Osteoblast (primary cell): Measurements from ENCODE around the gene OR6K3. TPM values are rescaled to one million over a fixed set of nuclear protein-coding genes. Genes with fewer than 3 reads are reported as not detected.

Source experiments
- DNase-seq: peaks from one replicate; pipeline ENCODE4 v3.0.0; 2011; ENCODE audit warnings: low spot score, mixed read lengths; ENCODE audit not compliant: insufficient read length; ENCODE audit errors: missing footprints
- H2AFZ ChIP-seq: 2 replicates; pipeline ENCODE4 v1.6.0; 2011; ENCODE audit warnings: mild to moderate bottlenecking, low read length
- H3K27ac ChIP-seq: 2 replicates; pipeline ENCODE4 v1.5.1; 2011; ENCODE audit warnings: mild to moderate bottlenecking, low read depth, low read length, moderate library complexity
- H3K27me3 ChIP-seq: 2 replicates; pipeline ENCODE4 v1.6.0; 2012; ENCODE audit warnings: mild to moderate bottlenecking, control low read depth, inconsistent platforms, low read length, moderate library complexity; ENCODE audit not compliant: insufficient read depth
- H3K36me3 ChIP-seq: 2 replicates; pipeline ENCODE4 v1.5.1; 2011; ENCODE audit warnings: mild to moderate bottlenecking, low read length, control low read depth, moderate library complexity; ENCODE audit not compliant: insufficient read depth
- H3K4me1 ChIP-seq: 2 replicates; pipeline ENCODE4 v1.5.1; 2011; ENCODE audit warnings: mild to moderate bottlenecking, low read length, control low read depth, moderate library complexity; ENCODE audit not compliant: insufficient read depth
- H3K4me2 ChIP-seq: 2 replicates; pipeline ENCODE4 v1.6.0; 2011; ENCODE audit warnings: mild to moderate bottlenecking, low read length; ENCODE audit not compliant: insufficient read depth
- H3K4me3 ChIP-seq: fragments of 200-600 bp; sonication (generic); 3 replicates; pipeline ENCODE4 v1.5.1; 2012; ENCODE audit warnings: mild to moderate bottlenecking, low read length, inconsistent platforms; ENCODE audit not compliant: insufficient read depth
- H3K79me2 ChIP-seq: 2 replicates; pipeline ENCODE4 v1.6.0; 2012; ENCODE audit warnings: mild to moderate bottlenecking, low read length, control low read depth, inconsistent platforms; ENCODE audit not compliant: insufficient read depth
- H3K9me3 ChIP-seq: 2 replicates; pipeline ENCODE4 v1.5.1; 2011; ENCODE audit warnings: low read depth, low read length, control low read depth
- H4K20me1 ChIP-seq: 2 replicates; pipeline ENCODE4 v1.6.0; 2012; ENCODE audit warnings: mild to moderate bottlenecking, low read length, control low read depth; ENCODE audit not compliant: insufficient read depth
- CTCF ChIP-seq: IDR thresholded peaks from 2 replicates; pipeline ENCODE4 v1.5.1; 2011; ENCODE audit warnings: mild to moderate bottlenecking, low read depth, low read length, moderate library complexity; ENCODE audit errors: extremely low read depth
- total RNA-seq: library from RNA; depleted of rRNA; stranded (reverse); fragments of >200 nt; gene quantifications from 2 replicates; pipeline ENCODE4 v1.2.3, GENCODE V29; 2012

Gene OR6K3
- total RNA-seq, 1 donor: not detected

- no peak for DNase-seq
- no peaks in the 10 kb centered on the region for H3K4me1 ChIP-seq
- H3K36me3 ChIP-seq: no peaks in the 10 kb centered on the region
- no peaks in the 10 kb centered on the region for H3K27me3 ChIP-seq
- H4K20me1 ChIP-seq: no peaks in the 10 kb centered on the region
- no peak within 1 kb of the TSS for H3K27ac ChIP-seq
- no peaks in the 10 kb centered on the region for H3K79me2 ChIP-seq
- TF ChIP-seq CTCF: no peak
- no peak within 1 kb of the TSS for H2AFZ ChIP-seq
- no peak within 1 kb of the TSS for H3K4me3 ChIP-seq
- H3K9me3 ChIP-seq: no peaks in the 10 kb centered on the region
- no peak within 1 kb of the TSS for H3K4me2 ChIP-seq
Observed at GRCh38 chr1:158686111-158687009, 34.2 kb downstream of the OR6K3 start, which contains the start of gene SPTA1. Gene SPTA1, minus strand, starts transcription at chr1:158686715. Its CDS starts 198 bp downstream, at chr1:158686517.

GRCh38 chr1:158685085-158685484 lies 35.4 kb downstream of the OR6K3 start:
- H3K4me2 ChIP-seq: no peak overlapping the region
- H3K36me3 ChIP-seq: no peaks in the 10 kb centered on the region
- DNase-seq: no peak
- no peak overlapping the region for H3K4me3 ChIP-seq
- no peak overlapping the region for H2AFZ ChIP-seq
- H3K4me1 ChIP-seq: no peaks in the 10 kb centered on the region
- no peaks in the 10 kb centered on the region for H3K9me3 ChIP-seq
- no peaks in the 10 kb centered on the region for H3K27me3 ChIP-seq
- TF ChIP-seq CTCF: no peak
- H4K20me1 ChIP-seq: no peaks in the 10 kb centered on the region
- no peaks in the 10 kb centered on the region for H3K79me2 ChIP-seq
- H3K27ac ChIP-seq: no peak overlapping the region

- no peaks in the 10 kb centered on the region for H3K27me3 ChIP-seq
- DNase-seq: no peak
- no peak overlapping the region for H3K4me3 ChIP-seq
- H3K4me2 ChIP-seq: no peak overlapping the region
- H3K4me1 ChIP-seq: no peaks in the 10 kb centered on the region
- no peaks in the 10 kb centered on the region for H3K36me3 ChIP-seq
- TF ChIP-seq CTCF: no peak
- H3K79me2 ChIP-seq: no peaks in the 10 kb centered on the region
- H3K27ac ChIP-seq: no peak overlapping the region
- H3K9me3 ChIP-seq: no peaks in the 10 kb centered on the region
- H2AFZ ChIP-seq: no peak overlapping the region
- no peaks in the 10 kb centered on the region for H4K20me1 ChIP-seq
Observed at GRCh38 chr1:158681606-158682005, 38.9 kb downstream of the OR6K3 start.

GRCh38 chr1:158679289-158679688 lies 41.2 kb downstream of the OR6K3 start:
- H3K4me3 ChIP-seq: no peak overlapping the region
- H3K27me3 ChIP-seq: no peaks in the 10 kb centered on the region
- H3K9me3 ChIP-seq: no peaks in the 10 kb centered on the region
- no peaks in the 10 kb centered on the region for H4K20me1 ChIP-seq
- TF ChIP-seq CTCF: no peak
- no peaks in the 10 kb centered on the region for H3K36me3 ChIP-seq
- H3K4me1 ChIP-seq: no peaks in the 10 kb centered on the region
- H3K27ac ChIP-seq: no peak overlapping the region
- no peak overlapping the region for H3K4me2 ChIP-seq
- no peaks in the 10 kb centered on the region for H3K79me2 ChIP-seq
- DNase-seq: no peak
- H2AFZ ChIP-seq: no peak overlapping the region
